NCI-H2081 treated with DMSO at 0.1 percent for 48 hours (cell line): ENCODE results near the gene CALU.

ENCODE experiments used
- DNase-seq: peaks from one replicate; lab custom pipeline; 2025; lab: John Stamatoyannopoulos, UW

CALU gene

GRCh38 chr7:128785738-128786137, 46.6 kb downstream of the CALU start:
- DNase-seq = no peak

- no peak for DNase-seq
These were observed 49.6 kb downstream of the CALU start for GRCh38 chr7:128788446-128789412.

- DNase-seq = no peak
These were observed 51.3 kb downstream of the CALU start for GRCh38 chr7:128790315-128791041.

- DNase-seq = no peak
These were observed 52.2 kb downstream of the CALU start, which contains the start of gene CCDC136 for GRCh38 chr7:128791121-128791971. Gene CCDC136 (plus strand): TSS chr7:128791968. CDS start chr7:128792412, 444 bp downstream.

- no peak for DNase-seq
These were observed 52.8 kb downstream of the CALU start for GRCh38 chr7:128791972-128792327.

- DNase-seq = no peak
These were observed 53.5 kb downstream of the CALU start for GRCh38 chr7:128792471-128793180.

- DNase-seq = no peak
These were observed 54.0 kb downstream of the CALU start for GRCh38 chr7:128793181-128793547.

- DNase-seq = no peak
These were observed 54.9 kb downstream of the CALU start for GRCh38 chr7:128794020-128794419.

- DNase-seq = no peak
These were observed 55.3 kb downstream of the CALU start for GRCh38 chr7:128794436-128794835.

GRCh38 chr7:128795129-128795528, 56.0 kb downstream of the CALU start:
- DNase-seq = no peak

- DNase-seq = no peak
These were observed 57.2 kb downstream of the CALU start for GRCh38 chr7:128796327-128796726.

GRCh38 chr7:128799451-128799850, 60.3 kb downstream of the CALU start:
- DNase-seq = no peak

GRCh38 chr7:128800567-128800966, 61.4 kb downstream of the CALU start:
- no peak for DNase-seq

GRCh38 chr7:128801003-128801402, 61.8 kb downstream of the CALU start:
- no peak for DNase-seq

GRCh38 chr7:128801667-128802418, 62.7 kb downstream of the CALU start:
- no peak for DNase-seq

GRCh38 chr7:128804484-128804883, 65.3 kb downstream of the CALU start:
- no peak for DNase-seq

GRCh38 chr7:128805225-128805624, 66.1 kb downstream of the CALU start:
- DNase-seq = no peak

- DNase-seq = no peak
These were observed 68.0 kb downstream of the CALU start for GRCh38 chr7:128807191-128807590.

- no peak for DNase-seq
These were observed 70.2 kb downstream of the CALU start for GRCh38 chr7:128809363-128809762.

GRCh38 chr7:128810473-128810872, 71.3 kb downstream of the CALU start:
- DNase-seq = no peak

GRCh38 chr7:128810997-128811396, 71.8 kb downstream of the CALU start:
- DNase-seq = no peak
